Right forelimb (tissue), 1 donor: ENCODE measurements around the gene MYL9.

Experiments used
- DNase-seq: peaks from one replicate; pipeline ENCODE4 v3.0.0-alpha.2; 2018

The MYL9 gene

DNA sequence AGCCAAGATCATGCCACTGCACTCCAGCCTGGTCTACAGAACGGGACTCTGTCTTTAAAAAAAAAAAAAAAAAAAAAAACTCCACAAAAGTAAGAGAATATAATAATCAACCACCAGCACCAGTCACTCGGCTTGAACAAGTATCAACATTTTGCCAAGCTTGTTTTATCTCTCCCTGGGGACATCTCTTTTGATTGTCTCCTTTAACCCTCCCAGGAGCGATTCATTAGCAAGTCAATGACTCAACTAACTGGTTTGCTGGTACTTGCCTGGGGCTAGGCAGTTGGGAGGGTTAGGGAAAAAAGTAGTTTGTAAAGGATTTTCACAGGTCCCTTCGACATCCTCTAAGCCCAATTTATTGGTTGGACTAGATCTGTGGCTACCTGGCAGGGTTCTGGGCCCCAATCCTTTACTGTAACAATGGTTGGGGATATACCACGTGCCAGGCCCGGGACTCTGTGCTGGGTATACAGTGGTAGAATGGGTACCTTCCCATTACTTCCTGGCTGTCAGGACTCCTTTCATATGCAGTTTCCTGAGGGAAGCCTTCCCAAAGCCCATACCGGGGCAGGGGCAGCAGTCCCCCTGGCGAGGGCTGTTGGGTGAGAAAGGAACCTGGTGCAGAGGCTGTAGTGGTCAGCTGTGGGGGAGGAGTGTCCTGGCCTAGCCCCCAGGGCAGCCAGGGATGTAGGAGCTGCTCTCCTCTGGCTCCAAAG lies 44.2 kb downstream of the MYL9 start:
- no peak for DNase-seq

DNA sequence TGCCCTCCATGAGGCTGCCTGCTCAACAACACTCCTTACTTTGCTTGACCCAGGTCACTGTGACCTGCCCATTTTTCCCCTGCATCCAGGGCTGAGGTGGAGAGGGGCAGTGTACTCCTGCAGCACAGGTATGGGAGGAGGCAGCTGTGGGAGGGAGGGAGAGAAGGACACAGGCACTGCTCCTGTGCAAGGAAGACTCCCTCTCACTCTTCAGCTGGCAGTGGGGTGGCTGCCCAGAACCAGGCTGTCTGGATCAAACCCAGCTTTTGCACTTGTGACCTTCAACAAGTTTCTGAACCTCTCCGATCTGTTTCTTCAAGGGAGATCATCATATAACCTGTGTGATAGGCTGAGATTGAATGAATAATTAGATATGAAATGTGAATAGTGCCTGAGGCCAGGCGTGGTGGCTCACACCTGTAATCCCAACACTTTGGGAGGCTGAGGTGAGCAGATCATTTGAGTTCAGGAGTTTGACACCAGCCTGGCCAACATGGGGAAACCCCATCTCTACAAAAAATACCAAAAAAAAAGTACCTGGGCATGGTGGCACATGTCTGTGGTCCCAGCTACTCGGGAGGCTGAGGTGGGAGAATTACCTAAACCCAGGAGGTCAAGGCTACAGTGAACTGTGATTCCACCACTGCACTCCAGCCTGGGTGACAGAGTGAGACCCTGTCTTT lies 46.2 kb downstream of the MYL9 start:
- no peak for DNase-seq

DNA sequence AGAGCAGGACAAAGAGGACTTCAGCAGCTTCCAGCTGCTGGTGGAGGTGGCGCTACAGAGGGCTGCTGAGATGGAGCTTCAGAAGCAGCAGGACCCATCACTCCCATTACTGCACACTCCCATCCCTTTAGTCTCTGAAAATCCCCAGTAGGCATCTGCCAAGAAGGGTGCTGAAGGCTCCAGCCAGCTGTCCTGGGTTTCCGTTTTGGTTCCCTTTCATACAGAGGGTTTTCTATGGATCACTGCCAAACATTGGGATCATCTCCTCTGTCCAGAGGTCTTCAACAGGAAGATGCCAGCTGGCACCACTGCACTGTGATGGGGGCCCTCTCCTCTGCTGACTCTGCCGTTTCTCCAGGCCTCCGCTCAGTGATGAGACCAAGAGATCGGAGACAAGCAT lies 50.0 kb downstream of the MYL9 start:
- DNase-seq, result no peak

DNA sequence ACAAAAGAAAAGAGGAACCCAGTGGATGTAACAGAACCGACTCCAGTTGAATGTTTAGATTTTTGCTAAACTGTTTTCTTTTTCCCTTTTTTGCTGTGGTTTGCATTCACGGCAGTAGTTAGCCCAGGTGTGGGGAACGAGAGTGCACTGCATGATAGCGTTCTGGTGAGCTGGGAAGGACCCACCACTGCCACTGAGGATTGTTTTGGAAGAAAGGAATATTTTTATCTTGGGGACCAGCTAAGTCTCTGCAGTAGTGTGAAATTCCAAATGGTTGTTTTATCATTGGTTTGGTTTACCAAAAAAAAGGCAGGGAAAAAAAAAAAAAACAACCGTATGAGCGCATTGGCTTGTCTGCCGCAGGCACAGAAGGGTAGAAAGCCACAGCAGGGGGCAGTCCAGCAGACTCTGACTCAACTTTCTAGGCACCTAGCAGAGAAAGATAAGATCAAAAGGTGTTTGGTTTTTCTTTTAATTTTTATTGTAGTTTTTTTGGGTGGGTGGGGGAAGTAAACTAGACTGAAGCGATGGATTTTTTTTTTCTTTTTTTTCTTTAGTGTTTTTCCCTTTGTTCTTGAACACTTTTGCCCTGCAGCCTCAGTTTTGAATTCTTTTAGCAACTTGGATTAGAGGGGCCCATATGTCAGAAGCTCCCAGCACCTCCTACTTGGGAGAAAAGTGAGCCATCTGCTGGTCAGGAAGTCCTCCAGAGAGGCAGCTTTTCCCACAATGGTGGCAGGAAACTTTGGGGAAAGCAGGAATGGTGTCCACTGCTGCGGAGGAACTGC lies 50.7 kb downstream of the MYL9 start:
- no peak for DNase-seq

- DNase-seq, result no peak
Observed at GRCh38 chr20:36593347-36593929, 52.1 kb downstream of the MYL9 start.

DNA sequence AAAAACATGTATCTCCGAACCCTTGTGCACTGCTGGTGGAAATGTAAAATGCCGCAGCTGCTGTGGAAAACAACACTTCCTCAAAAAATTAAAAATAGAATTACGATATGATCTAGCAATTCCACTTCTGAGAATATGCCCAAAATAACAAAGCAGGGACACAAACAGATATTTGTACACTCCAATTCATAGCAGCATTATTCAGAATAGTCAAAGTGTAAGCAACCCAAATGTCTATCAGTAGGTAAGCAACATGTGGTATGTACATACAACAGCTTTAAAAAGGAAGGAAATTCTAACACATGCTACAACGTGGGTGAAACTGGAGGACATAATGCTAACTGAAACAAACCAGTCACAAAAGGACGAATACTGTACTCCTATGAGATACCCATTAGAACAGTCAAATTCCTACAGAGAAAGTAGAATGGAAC lies 58.6 kb downstream of the MYL9 start:
- DNase-seq, result no peak
